ENCODE data around the gene ARL5C. TPM values are rescaled to one million over a fixed set of nuclear protein-coding genes. Genes with fewer than 3 reads are reported as not detected.

Gene ARL5C
- total RNA-seq, 1 donor from 2014 or later = 0.25 TPM

- Mint-ChIP-seq H3K9me3 (ENCODE audit: low read depth) (no peaks in the 10 kb centered on the region), H3K27me3 (ENCODE audit: low read depth) (no peaks in the 10 kb centered on the region), H3K4me3 (ENCODE audit: unreplicated experiment) (no peak overlapping the region)
These were observed 9.7 kb upstream of the ARL5C start for GRCh38 chr17:39175695-39176093.

DNA sequence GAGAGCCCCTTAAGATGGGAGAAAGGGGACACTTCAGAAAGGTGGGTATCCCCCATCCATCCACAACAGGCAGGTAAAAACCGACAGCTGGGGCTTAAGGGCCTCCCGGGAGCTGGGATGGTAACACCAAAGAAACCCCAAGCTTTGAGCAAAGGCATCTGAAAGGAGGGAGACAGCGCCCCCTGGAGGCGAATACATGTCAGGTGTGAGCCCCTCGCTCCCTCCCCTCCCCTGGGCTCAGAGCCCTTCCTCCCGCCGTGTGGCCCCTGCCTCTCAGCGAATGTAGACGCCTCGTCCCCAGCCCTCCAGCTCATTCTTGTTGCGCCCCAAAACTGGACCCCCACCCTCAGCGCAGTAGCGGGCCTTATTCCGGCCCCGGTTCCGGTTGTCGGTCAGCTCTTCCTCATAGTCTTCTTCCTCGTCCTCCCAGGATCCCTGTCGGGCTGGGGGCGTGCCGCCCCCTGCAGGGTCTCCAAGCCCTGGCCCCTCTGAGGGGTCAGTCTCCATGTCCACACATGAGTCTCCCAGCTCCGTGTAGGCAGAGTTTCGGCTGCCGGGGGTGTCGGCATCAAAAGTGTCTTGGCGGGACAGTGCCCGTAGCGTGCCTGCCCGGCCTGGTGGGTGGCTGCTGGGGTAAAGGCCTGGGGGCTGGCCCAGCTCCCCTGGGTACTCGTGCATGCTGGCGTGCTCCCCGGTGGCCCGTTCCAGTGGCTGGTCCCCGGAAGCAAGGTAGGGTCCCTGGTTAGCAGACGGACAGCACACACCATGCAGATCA is 9.1 kb upstream of the ARL5C start:
- TF ChIP-seq CTCF (IDR thresholded peaks at IDR 0.05) = peak; percentile 89
- Mint-ChIP-seq H3K27ac (ENCODE audit: unreplicated experiment) (peak overlapping the region; percentile 57), H3K36me3 (ENCODE audit: low read depth) (peaks cover 28% of the 10 kb centered on the region), H3K9me3 (ENCODE audit: low read depth) (no peaks in the 10 kb centered on the region), H3K4me1 (ENCODE audit: low read depth) (peaks cover 5% of the 10 kb centered on the region), H3K27me3 (ENCODE audit: low read depth) (no peaks in the 10 kb centered on the region), H3K4me3 (ENCODE audit: unreplicated experiment) (no peak overlapping the region)
- DNase-seq (ENCODE audit: low spot score) = no peak

More at GRCh38 chr17:39175695-39176093, 9.7 kb upstream of the ARL5C start:
- DNase-seq (ENCODE audit: low spot score) = no peak
- TF ChIP-seq CTCF (IDR thresholded peaks at IDR 0.05) = no peak
- H3K27ac Mint-ChIP-seq (ENCODE audit: unreplicated experiment) = no peak overlapping the region
- peaks cover 28% of the 10 kb centered on the region for H3K36me3 Mint-ChIP-seq (ENCODE audit: low read depth)
- H3K4me1 Mint-ChIP-seq (ENCODE audit: low read depth) = peaks cover 5% of the 10 kb centered on the region

- no peak for DNase-seq (ENCODE audit: low spot score)
- no peaks in the 10 kb centered on the region for H3K27me3 Mint-ChIP-seq (ENCODE audit: low read depth)
- no peak overlapping the region for H3K27ac Mint-ChIP-seq (ENCODE audit: unreplicated experiment)
These were observed 7.7 kb upstream of the ARL5C start for GRCh38 chr17:39173526-39174274.

DNA sequence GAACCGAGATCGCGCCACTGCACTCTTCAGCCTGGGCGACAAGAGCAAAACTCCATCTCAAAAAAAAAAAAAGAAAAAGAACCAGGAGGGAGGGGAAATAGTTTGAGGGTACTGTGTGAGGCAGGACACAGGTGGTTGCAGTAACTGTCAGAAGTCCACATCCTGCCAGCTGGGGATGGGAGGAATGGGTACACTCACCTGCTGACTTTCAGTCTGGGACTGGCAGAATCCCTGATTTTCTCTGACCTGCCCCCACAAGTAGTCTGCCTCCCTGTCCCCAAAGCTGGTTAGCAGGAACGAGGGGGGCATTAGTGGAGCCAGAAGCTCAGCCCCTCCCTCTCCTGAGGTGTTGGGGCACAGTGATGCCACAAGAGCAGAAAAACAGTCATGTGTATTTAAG is 7.1 kb upstream of the ARL5C start:
- Mint-ChIP-seq H3K4me3 (ENCODE audit: unreplicated experiment) (no peak overlapping the region), H3K36me3 (ENCODE audit: low read depth) (peaks cover 23% of the 10 kb centered on the region), H3K4me1 (ENCODE audit: low read depth) (no peaks in the 10 kb centered on the region), H3K9me3 (ENCODE audit: low read depth) (peaks cover 3% of the 10 kb centered on the region), H3K27ac (ENCODE audit: unreplicated experiment) (no peak overlapping the region), H3K27me3 (ENCODE audit: low read depth) (no peaks in the 10 kb centered on the region)
- TF ChIP-seq CTCF (IDR thresholded peaks at IDR 0.05) = no peak
- no peak for DNase-seq (ENCODE audit: low spot score)

More at GRCh38 chr17:39173526-39174274, 7.7 kb upstream of the ARL5C start:
- H3K36me3 Mint-ChIP-seq (ENCODE audit: low read depth) = peaks cover 25% of the 10 kb centered on the region
- peaks cover 4% of the 10 kb centered on the region for H3K4me1 Mint-ChIP-seq (ENCODE audit: low read depth)
- TF ChIP-seq CTCF (IDR thresholded peaks at IDR 0.05) = no peak
- peaks cover 3% of the 10 kb centered on the region for H3K9me3 Mint-ChIP-seq (ENCODE audit: low read depth)
- H3K4me3 Mint-ChIP-seq (ENCODE audit: unreplicated experiment) = no peak overlapping the region

DNA sequence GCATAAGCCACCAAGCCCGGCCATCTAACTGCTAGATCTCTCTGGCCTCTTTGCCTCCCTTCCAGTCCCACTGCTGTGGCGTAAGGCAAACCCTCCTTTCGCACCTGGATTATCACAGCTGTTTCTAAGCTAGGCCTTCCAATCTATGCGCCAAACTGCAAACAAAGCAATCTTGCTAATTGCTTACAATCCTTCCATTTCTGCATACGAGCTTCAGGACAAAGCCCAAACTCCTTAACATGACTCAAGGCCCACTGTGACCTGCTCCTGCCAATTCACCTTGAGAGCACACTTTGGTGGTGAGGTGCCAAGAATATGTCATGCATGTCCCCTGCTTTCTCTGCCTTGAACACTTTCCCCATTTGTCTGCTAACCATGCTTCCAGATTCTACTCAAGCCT is 6.0 kb upstream of the ARL5C start:
- Mint-ChIP-seq H3K4me1 (ENCODE audit: low read depth) (peaks cover 6% of the 10 kb centered on the region), H3K27ac (ENCODE audit: unreplicated experiment) (no peak overlapping the region), H3K36me3 (ENCODE audit: low read depth) (peaks cover 14% of the 10 kb centered on the region), H3K27me3 (ENCODE audit: low read depth) (no peaks in the 10 kb centered on the region), H3K4me3 (ENCODE audit: unreplicated experiment) (no peak overlapping the region), H3K9me3 (ENCODE audit: low read depth) (peaks cover 3% of the 10 kb centered on the region)
- TF ChIP-seq CTCF (IDR thresholded peaks at IDR 0.05) = no peak
- no peak for DNase-seq (ENCODE audit: low spot score)
